Pancreas (tissue), 10 donors: Measurements from ENCODE around the gene GSS. TPM values are rescaled to one million over a fixed set of nuclear protein-coding genes. Genes with fewer than 3 reads are reported as not detected.

Source experiments
- ATAC-seq, 4 donors: fragments of 200-7000 bp; cut with Tn5 transposase; one replicate each; pipeline versions ENCODE4 v1.8.0 to v1.9.1; 2020; ENCODE audit warnings: mild to moderate bottlenecking in 4 of 4, moderate library complexity in 4 of 4
- DNase-seq, 6 donors: peaks; one replicate each; pipeline ENCODE4 v3.0.0-alpha.2; 2020
- FAIRE-seq: peaks from 2 replicates; lab custom pipeline; 2012; peaks lifted over from hg19 to GRCh38; lab: Jason Lieb, UNC
- H3K27ac ChIP-seq, 4 donors: fragments of 200-600 bp; sonication (generic); 1 replicate in 3 of 4; 2 replicates in 1 of 4; pipeline versions ENCODE4 v1.5.0 to v1.8.0; 2020
- H3K27me3 ChIP-seq, 4 donors: fragments of 200-600 bp; one replicate each; pipeline ENCODE4 v1.8.0; 2021
- H3K36me3 ChIP-seq, 3 donors: fragments of 200-600 bp; sonication (generic) in 1 of 3; one replicate each; pipeline versions ENCODE4 v1.5.0 to v1.8.0; 2020 to 2021
- H3K4me1 ChIP-seq, 3 donors: fragments of 200-600 bp; one replicate each; pipeline ENCODE4 v1.8.0; 2021
- H3K4me3 ChIP-seq, 4 donors: fragments of 200-600 bp; sonication (generic) in 2 of 4; one replicate each; pipeline versions ENCODE4 v1.5.0 to v1.8.0; 2020 to 2021
- H3K9me3 ChIP-seq, 4 donors: fragments of 200-600 bp; one replicate each; pipeline ENCODE4 v1.8.0; 2021
- CTCF ChIP-seq, 4 donors: fragments of 200-600 bp; sonication (generic) in 3 of 4; IDR thresholded peaks; one replicate each; pipeline versions ENCODE4 v1.5.0 to v1.8.0; 2021; ENCODE audit warnings: antibody characterized with exemption in 4 of 4
- WGBS, 2 donors: extraction: QIAGEN DNeasy Blood & Tissue Kit; methylation state at CpG; one replicate each; pipeline ENCODE4 v1.1.7; 2013; 5-methylcytosine and 5-hydroxymethylcytosine counted together
- intact Hi-C, 3 donors: fragments of 100-400 bp; cut with DNase I; formaldehyde crosslinking; loops; one replicate each; pipeline versions ENCODE4 v1.11.1 to v1.14.2; 2022
- polyA plus RNA-seq, 2 donors: library from polyadenylated mRNA; stranded (reverse); fragments of 200-250 nt; gene quantifications; one replicate each; pipeline ENCODE4 v1.2.3, GENCODE V29; 2013
- total RNA-seq, 6 donors: library from RNA; stranded (reverse); fragmentation: NEBNext Ultra II Directional in 4 of 6; extraction: Animal tissue kit (Norgen Biotek cat#: 25700) in 4 of 6; gene quantifications; one replicate each; pipeline versions ENCODE4 v1.2.1 to v1.2.4, GENCODE V29; 2021 to 2023
- donor health status: healthy with polysubstance abuse.
- donor health status: DM: no; HTN: no; CAD: no; lungs with moderate emphysema.
- donor health status: DM: no; HTN: no; CAD: no.
- donor health status: control.
- donor health status: control.
- donor health status: Bipolar disorder and iron deficiency.
- donor health status: DM: yes; HTN: yes; CAD: no.
- donor health status: DM: no; HTN: no; CAD: no.
- donor health status: DM: no; HTN: no; CAD: no.
- donor health status: DM: yes; HTN: yes; CAD: no.

Gene GSS
- total and polyA plus RNA-seq, 8 donors: 6.7 to 32.2 (median 14.4) TPM

GRCh38 chr20:34938466-34939163 is 17.0 kb downstream of the GSS start:
- FAIRE-seq (no peak), ATAC-seq (peak; percentile 70 to 91 (median 85)), DNase-seq (peak in 4 of 6 donors; percentile 54 to 72 (median 66))
- no peak for TF ChIP-seq CTCF (IDR thresholded peaks at IDR 0.05)
- Histone ChIP-seq H3K9me3 (no peaks in the 10 kb centered on the region), H3K4me1 (peaks cover 0 to 4% (median 0%) of the 10 kb centered on the region in 3 donors), H3K4me3 (no peak overlapping the region), H3K27me3 (no peaks in the 10 kb centered on the region), H3K27ac (peak overlapping the region in 3 of 4 donors; percentile 4 to 35 (median 35)), H3K36me3 (no peaks in the 10 kb centered on the region)
- WGBS, 2 donors: 59 to 64% methylated on average over 14 of the region's 14 CpGs
- intact Hi-C loops: no loop called here

GRCh38 chr20:34931771-34932170 is 23.8 kb downstream of the GSS start:
- no peaks in the 10 kb centered on the region for H3K27me3 ChIP-seq
- intact Hi-C loops: no loop called here
- no peak overlapping the region for H3K4me3 ChIP-seq
- no peak for DNase-seq
- no peaks in the 10 kb centered on the region for H3K9me3 ChIP-seq
- ATAC-seq: no peak
- no peaks in the 10 kb centered on the region for H3K4me1 ChIP-seq
- TF ChIP-seq CTCF (IDR thresholded peaks at IDR 0.05): no peak
- peaks cover 0 to 18% (median 0%) of the 10 kb centered on the region in 3 donors for H3K36me3 ChIP-seq
- 88 to 90% methylated on average over 7 of the region's 7 CpGs for WGBS, 2 donors
- H3K27ac ChIP-seq: no peak overlapping the region
- FAIRE-seq: no peak

GRCh38 chr20:34928411-34928810 is 27.2 kb downstream of the GSS start:
- Histone ChIP-seq H3K27ac (no peak overlapping the region), H3K36me3 (peaks cover 0 to 18% (median 0%) of the 10 kb centered on the region in 3 donors)

GRCh38 chr20:34927736-34928135 is 27.9 kb downstream of the GSS start:
- Histone ChIP-seq H3K36me3 (peaks cover 0 to 18% (median 0%) of the 10 kb centered on the region in 3 donors), H3K27ac (no peak overlapping the region), H3K4me3 (no peak overlapping the region), H3K9me3 (no peaks in the 10 kb centered on the region), H3K27me3 (no peaks in the 10 kb centered on the region), H3K4me1 (peaks cover 0 to 3% (median 0%) of the 10 kb centered on the region in 3 donors)
- ATAC-seq: no peak
- intact Hi-C loops: no loop called here
- no peak for FAIRE-seq
- 94 to 97% methylated on average over 1 of the region's 1 CpG for WGBS, 2 donors
- no peak for DNase-seq
- TF ChIP-seq CTCF (IDR thresholded peaks at IDR 0.05): no peak

More at GRCh38 chr20:34928411-34928810, 27.2 kb downstream of the GSS start:
- FAIRE-seq: no peak
- no peaks in the 10 kb centered on the region for H3K9me3 ChIP-seq
- no peaks in the 10 kb centered on the region for H3K27me3 ChIP-seq
- H3K4me1 ChIP-seq: no peaks in the 10 kb centered on the region
- intact Hi-C loops: no loop called here
- no peak for ATAC-seq
- H3K4me3 ChIP-seq: no peak overlapping the region
- 86 to 94% methylated on average over 2 of the region's 2 CpGs for WGBS, 2 donors
- no peak for DNase-seq
- no peak for TF ChIP-seq CTCF (IDR thresholded peaks at IDR 0.05)

GRCh38 chr20:34926581-34926980 is 29.0 kb downstream of the GSS start:
- Histone ChIP-seq H3K9me3 (no peaks in the 10 kb centered on the region), H3K36me3 (peaks cover 0 to 18% (median 0%) of the 10 kb centered on the region in 3 donors), H3K4me3 (no peak overlapping the region), H3K27ac (no peak overlapping the region), H3K27me3 (no peaks in the 10 kb centered on the region), H3K4me1 (peaks cover 0 to 3% (median 0%) of the 10 kb centered on the region in 3 donors)
- intact Hi-C loops: no loop called here
- WGBS, 2 donors: 98 to 100% methylated on average over 1 of the region's 1 CpG
- ATAC-seq (no peak), DNase-seq (no peak), FAIRE-seq (no peak)
- TF ChIP-seq CTCF (IDR thresholded peaks at IDR 0.05): no peak
